HFFc6 (cell line): Measurements from ENCODE around the gene UBQLN1. TPM values are rescaled to one million over a fixed set of nuclear protein-coding genes. Genes with fewer than 3 reads are reported as not detected.

Experiments
- DNase-seq: peaks from one replicate; pipeline ENCODE4 v3.0.0-alpha.2; 2018
- H3K27ac Mint-ChIP-seq: 2 replicates; pipeline ENCODE4 v1.8.0; 2020; ENCODE audit warnings: mild to moderate bottlenecking, mixed read lengths
- H3K27me3 Mint-ChIP-seq: 2 replicates; pipeline ENCODE4 v1.8.0; 2021; ENCODE audit warnings: mild to moderate bottlenecking, moderate library complexity, mixed read lengths; ENCODE audit not compliant: insufficient read depth
- H3K36me3 Mint-ChIP-seq: 2 replicates; pipeline ENCODE4 v1.8.0; 2021; ENCODE audit warnings: low read depth, mixed read lengths
- H3K4me1 Mint-ChIP-seq: 2 replicates; pipeline ENCODE4 v1.8.0; 2020; ENCODE audit warnings: low read depth, mixed read lengths
- H3K4me3 Mint-ChIP-seq: 2 replicates; pipeline ENCODE4 v1.8.0; 2020; ENCODE audit warnings: mild to moderate bottlenecking, moderate library complexity, mixed read lengths
- H3K9me3 Mint-ChIP-seq: 2 replicates; pipeline ENCODE4 v1.8.0; 2020; ENCODE audit warnings: mild to moderate bottlenecking, mixed read lengths
- CTCF ChIP-seq: fragments of 200-600 bp; sonication (generic); IDR thresholded peaks from 2 replicates; pipeline ENCODE4 v1.5.0; 2021; ENCODE audit warnings: antibody characterized with exemption, mild to moderate bottlenecking
- total RNA-seq, 6 experiments: library from RNA; stranded (reverse); fragmentation: NEBNext Ultra II Directional; extraction: Animal tissue kit (Norgen Biotek cat#: 25700); gene quantifications; 2 replicates in 1 of 6; 3 replicates in 5 of 6; pipeline ENCODE4 v1.2.3, GENCODE V29; 2021

UBQLN1 gene
- total RNA-seq, 6 experiments from 2014 or later: 107 to 138 (median 126) TPM

- H3K27ac Mint-ChIP-seq: no peak overlapping the region
- no peak for DNase-seq
- H3K27me3 Mint-ChIP-seq: peaks cover 1% of the 10 kb centered on the region; the same call in 1 of the 2 replicates
- H3K36me3 Mint-ChIP-seq: peaks cover 29% of the 10 kb centered on the region
- H3K4me3 Mint-ChIP-seq: no peak overlapping the region
- H3K4me1 Mint-ChIP-seq: peaks cover 40% of the 10 kb centered on the region
- TF ChIP-seq CTCF: no peak
- no peaks in the 10 kb centered on the region for H3K9me3 Mint-ChIP-seq
Measured at GRCh38 chr9:83670381-83670780, 37.4 kb downstream of the UBQLN1 start.

- peak; percentile 10; the same call in 1 of the 2 replicates for TF ChIP-seq CTCF
- Mint-ChIP-seq H3K9me3 (no peaks in the 10 kb centered on the region), H3K27ac (peak overlapping the region; percentile 42), H3K4me1 (peaks cover 27% of the 10 kb centered on the region), H3K4me3 (no peak overlapping the region), H3K27me3 (peaks cover 1% of the 10 kb centered on the region; the same call in 1 of the 2 replicates), H3K36me3 (peaks cover 26% of the 10 kb centered on the region)
- no peak for DNase-seq
Measured at GRCh38 chr9:83669067-83669466, 38.7 kb downstream of the UBQLN1 start.

DNA sequence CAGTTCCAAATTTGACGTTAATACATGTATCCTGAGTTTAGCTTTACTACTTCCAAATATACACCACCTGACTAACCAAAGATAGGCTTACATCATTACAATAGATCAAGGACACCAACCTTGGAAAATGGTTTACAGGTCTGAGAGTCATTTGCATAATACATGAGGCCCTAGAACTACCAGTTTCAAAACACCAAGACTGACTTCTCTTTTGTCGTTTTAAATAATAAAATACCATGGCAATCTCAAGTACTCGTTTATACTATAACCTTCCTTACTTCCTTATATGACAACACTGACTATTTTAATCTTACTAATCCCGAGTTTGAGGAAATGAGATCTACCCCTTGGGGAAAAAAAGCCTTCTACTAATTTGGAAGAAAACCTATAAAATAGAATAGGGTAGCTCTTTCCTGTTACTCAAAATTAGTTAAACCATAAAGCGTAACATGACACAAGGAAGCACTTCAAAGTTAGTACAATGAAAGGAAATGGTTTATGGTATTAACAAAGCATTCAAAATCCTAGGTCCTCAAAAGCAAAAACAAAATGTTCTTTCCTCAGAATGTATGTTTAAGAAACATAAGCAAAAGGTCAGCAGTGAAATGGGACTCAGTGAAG is 42.1 kb downstream of the UBQLN1 start:
- Mint-ChIP-seq H3K4me1 (peaks cover 25% of the 10 kb centered on the region), H3K9me3 (no peaks in the 10 kb centered on the region), H3K4me3 (no peak overlapping the region), H3K36me3 (peaks cover 16% of the 10 kb centered on the region), H3K27me3 (no peaks in the 10 kb centered on the region; the same call in 1 of the 2 replicates), H3K27ac (peak overlapping the region; percentile 18; the same call in 1 of the 2 replicates)
- DNase-seq: no peak
- TF ChIP-seq CTCF: no peak

GRCh38 chr9:83662933-83663332 is 44.8 kb downstream of the UBQLN1 start:
- no peak for DNase-seq
- Mint-ChIP-seq H3K27me3 (no peaks in the 10 kb centered on the region; the same call in 1 of the 2 replicates), H3K4me3 (no peak overlapping the region), H3K36me3 (peaks cover 25% of the 10 kb centered on the region), H3K9me3 (no peaks in the 10 kb centered on the region), H3K27ac (no peak overlapping the region), H3K4me1 (peaks cover 9% of the 10 kb centered on the region; the same call in 1 of the 2 replicates)
- TF ChIP-seq CTCF: no peak

DNA sequence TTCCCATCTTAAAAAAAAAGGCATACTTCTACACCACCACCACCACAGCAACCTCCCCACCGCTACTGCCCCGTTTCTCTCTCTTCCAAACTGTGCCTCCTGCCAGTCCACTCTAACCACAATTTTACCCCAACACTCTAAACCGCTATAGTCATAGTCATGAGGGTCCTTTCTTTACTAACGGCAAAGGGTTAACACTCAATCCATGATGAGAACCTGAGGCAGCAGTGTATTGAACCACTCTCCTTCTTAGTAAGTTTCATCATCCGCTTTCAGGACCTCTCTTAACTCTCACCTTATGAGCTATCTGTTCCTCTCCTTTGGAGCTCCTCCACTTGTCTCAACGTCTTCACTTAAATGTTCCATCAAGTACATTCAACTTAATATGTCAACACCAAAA is 50.8 kb downstream of the UBQLN1 start:
- no peak overlapping the region for H3K27ac Mint-ChIP-seq

More for the DNA sequence above, 50.8 kb downstream of the UBQLN1 start:
- Mint-ChIP-seq H3K27me3 (peaks cover 1% of the 10 kb centered on the region; the same call in 1 of the 2 replicates), H3K4me1 (no peaks in the 10 kb centered on the region), H3K36me3 (peaks cover 37% of the 10 kb centered on the region), H3K9me3 (no peaks in the 10 kb centered on the region), H3K4me3 (no peak overlapping the region)
- DNase-seq: no peak
- no peak for TF ChIP-seq CTCF
